Measurements from ENCODE around the gene ZC2HC1B.

GRCh38 chr6:143902827-143903226, 38.6 kb downstream of the ZC2HC1B start:
- TF ChIP-seq CTCF (IDR thresholded peaks at IDR 0.05 in 8 of 11, conservative IDR thresholded peaks at IDR 0.05 in 3 of 11) (no peak), POLR2A (IDR thresholded peaks at IDR 0.05) (no peak), POLR2AphosphoS5 (IDR thresholded peaks at IDR 0.05) (no peak)

All from spleen (tissue), 7 donors.